GM19043 (cell line): ENCODE measurements around the gene C3orf52.

ENCODE experiments used
- ATAC-seq: cut with Tn5 transposase; IDR thresholded peaks from one replicate; pipeline ENCODE4 v1.9.1; 2021; ENCODE audit warnings: low read depth; ENCODE audit not compliant: unreplicated experiment

The C3orf52 gene

DNA sequence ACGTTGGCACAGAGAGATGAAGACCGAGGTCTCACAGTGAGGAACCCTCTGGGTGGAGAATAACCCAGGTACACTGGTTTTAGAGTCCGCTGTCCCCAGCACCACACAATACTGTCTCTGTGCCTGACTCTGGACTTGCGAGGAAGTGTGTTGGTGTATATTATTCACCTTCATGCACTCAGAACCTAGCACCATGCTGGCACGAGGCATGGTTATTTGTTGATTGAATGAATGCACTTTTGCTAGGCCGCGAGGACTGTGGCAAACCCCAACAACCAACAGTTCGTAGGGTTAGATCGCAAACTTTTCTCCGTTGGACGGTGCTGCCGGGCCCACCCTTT, 484 bp upstream of the C3orf52 start:
- no peak for ATAC-seq

DNA sequence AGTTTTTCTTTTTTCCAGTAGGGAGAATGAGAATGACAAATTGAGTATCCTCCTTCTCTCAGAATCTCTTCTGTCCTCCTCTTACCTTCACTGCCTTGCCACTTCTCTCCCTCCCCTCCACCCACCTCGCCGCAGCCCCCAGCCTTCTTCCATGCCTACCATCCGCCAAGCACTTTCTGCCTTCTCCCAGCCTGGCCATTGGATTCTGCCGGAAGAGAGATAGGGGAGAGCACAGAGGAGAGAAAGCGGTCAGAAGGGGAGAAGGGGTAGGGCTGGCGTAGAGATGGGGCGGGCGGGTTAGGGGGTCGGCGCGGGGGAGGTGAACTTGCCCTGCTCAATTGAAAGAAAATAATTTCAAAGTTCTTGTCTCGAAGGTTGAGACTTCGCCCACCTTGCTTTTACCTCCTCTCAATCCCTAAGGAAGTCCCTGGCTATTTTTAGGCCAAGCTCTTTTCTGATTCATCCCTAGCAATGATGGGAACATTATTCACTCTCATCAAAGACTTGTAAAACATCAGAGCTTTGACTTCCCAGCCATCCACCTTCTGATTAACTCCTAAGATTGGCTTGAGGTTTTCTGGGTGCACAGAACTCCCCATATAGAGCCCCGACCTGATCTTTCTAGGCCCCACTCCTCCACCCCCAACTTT, 811 bp downstream of the C3orf52 start:
- no peak for ATAC-seq

DNA sequence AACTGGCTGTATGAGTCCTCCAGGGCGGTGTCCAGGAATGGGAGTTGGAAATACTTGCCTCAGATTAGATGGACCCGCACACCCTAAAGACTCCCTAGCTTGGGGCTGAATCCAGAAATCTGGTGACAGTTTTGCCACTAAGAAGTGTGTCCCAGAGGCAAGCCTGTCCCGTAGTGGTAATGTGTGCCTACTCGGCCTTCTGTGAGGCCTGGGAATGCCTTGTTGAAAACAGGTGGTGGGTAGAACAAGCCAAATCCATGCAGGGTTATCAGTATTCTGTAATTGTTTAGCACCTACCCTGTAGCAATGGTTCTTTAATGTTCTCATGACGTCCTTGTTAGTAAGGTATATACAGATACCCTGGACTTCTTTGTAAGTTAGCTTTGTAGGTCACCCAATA, 1.6 kb downstream of the C3orf52 start:
- ATAC-seq: no peak

DNA sequence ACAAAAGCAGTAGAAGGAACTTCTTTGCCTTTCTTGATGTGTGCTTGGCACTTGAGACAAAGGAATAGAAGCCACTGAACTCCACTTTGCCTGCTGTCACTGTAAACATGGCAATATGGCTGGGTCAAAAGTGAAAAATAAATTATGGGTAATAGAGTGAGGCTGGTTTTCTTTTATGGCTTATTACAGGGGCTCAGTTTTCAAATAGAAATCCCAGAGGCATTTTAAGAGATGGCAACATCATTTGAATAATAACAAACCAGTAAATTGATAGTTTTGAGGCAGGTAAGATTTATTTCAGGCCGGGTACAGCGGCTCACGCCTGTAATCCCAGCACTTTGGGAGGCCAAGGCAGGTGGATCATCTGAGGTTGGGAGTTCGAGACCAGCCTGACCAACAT, 2.8 kb downstream of the C3orf52 start:
- ATAC-seq: no peak

DNA sequence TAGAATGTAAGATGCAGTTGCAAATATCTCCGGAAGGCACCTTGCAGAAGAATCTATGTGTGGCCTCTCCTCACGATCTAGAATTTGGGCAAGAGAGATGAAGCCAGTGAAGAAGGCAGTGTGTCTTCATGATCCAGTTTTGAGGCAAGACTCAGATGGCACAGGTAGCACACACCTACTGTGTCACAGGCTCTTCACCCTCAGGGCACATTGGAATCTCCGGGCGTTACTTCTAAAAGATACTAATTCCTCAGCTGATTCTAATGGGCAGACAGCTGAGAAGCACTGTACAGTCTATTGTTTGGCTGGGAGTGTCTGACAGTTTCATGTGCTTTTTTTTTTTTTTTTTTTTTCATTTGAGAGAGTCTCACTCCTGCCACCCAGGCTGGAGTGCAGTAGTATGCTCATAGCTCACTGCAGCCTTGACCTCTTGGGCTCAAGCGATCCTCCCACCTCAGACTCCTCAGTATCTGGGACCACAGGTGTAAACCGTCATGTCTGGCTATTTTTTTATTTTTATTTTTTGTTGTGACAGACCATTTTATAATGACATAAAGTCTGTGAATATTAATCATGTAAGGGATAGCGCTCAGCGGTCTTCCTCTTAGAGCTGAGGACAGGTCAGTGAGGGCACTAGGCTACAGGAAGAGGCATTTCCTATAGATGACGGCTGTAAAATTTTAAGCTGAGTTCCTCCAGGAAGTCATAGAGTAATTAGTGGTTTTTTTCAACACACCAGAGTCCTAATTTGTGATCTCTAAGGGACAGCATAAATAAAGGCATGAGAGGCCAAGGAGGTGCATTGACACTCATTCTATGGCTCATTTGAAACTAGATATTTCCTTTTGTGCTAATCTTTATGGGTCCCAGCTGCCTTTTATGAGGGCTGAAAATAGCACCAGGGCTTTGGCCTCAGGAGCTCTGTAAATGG, 4.0 kb downstream of the C3orf52 start:
- ATAC-seq: peak; percentile 33

DNA sequence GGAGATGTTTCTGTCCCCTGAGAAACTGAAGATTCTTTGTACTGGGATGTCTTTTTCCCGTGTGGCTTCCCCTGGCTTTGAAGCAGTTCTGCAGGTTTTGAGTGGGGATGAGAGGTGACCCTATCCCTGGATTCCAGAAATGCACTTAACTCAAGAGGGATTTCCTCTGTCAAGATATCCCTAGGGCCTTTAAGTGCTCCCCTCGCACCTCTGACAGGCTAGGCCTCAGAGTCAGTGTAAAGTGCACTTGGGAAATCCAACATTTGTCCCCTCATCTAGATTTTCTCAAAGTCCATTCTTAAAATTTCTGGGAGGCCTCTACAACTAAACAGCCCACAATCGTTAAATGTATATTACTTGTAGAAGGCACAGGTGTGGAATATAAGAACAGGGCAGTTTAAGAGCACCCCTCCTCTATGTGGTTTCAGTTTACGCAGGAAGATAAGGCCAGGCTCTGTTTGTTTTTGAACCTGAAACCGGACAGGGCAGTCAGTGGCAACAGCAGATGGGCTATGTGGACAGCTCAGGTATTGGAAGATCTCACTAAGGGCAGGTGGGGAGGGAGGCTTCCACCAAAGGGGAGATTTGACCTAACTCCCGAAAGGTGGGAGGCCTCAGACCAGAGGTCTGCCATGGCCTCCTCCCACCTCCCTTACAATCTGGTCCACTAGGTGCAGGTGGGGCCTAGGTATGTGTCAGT, 4.8 kb downstream of the C3orf52 start:
- no peak for ATAC-seq

DNA sequence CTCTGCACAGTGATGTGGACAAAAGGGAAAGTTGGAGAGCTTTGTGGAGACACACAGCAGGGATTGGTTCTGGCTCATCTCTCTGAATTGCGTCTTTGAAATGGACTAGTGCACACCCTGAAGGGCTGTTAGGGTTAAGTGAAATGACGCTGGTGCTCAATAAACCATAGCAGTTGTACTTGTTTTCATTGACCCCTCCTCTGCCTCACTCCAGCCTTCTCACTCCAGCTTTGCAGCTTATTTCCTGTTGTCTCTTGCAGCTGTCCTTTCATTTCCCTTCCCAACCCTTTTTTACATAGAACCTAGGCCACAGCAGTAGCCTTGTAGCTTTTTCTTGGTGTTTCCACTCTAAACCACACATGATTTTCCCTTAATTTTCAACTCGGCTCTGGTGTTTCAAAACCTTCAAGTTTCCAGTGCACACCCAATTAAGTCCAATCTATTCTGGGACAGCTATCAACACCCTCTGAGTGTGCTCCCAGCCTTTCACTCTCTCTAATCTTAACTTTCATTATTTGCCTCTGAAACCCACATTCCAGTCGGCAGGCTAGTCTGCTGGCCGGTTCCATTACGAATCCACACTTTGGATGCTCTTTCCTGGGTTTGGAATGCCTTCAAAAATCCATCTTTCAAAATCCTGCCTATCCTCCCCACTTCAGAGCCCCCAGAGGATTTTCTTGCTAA, 6.4 kb downstream of the C3orf52 start:
- peak; percentile 53 for ATAC-seq

DNA sequence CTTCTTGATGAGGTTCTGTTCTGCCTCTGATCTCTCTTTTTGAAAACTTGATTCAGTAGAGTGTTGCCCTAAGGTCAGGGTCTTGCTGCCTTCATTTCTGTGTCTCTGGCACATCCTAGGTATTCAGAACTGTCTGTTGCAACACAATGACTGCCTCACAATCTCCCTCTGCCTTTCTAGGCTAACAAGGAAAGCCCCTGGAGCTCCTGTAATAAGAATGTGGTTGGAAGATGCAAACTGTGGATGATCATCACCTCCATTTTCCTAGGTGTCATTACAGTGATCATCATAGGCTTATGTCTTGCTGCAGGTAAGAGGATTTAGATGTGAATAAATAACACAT, 7.0 kb downstream of the C3orf52 start:
- ATAC-seq: no peak

DNA sequence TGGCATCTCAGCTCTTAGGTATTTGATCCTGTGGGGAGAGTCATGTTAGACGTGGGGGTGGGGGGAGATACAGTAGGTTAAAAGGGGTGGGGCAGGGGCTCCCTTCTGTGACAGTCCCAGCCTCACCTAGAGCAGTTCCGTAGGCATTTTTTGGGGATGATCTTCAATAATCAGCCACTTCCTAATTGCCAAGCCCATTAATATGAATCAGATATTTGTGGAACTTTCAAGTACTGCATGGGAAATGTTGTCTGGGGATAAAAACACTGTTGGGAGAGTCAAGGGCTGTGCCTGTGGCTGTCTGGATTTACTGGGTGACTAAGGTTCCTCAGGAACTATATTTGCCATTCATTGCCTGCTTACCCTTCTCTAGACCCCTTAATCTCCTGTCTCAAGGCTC, 9.5 kb downstream of the C3orf52 start:
- no peak for ATAC-seq

DNA sequence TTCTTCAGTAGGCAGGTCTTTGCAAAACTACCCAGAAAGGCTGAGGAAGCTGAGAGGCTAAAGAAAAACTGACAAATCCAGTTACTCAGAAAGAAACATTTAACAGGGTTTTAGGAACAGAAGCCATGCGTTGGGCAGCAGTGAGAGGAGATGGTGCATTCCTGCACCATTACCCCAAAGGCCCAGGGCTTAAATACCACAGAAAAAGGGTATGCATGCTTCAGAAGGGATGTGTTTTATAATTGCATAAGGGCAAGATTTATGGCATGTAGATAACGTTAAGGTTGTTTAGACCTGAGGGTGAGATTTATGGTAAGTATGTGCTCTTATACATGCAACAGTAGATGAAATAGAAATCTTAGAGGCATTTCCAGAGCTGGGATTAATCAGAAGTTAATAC, 10.0 kb downstream of the C3orf52 start:
- ATAC-seq: no peak

DNA sequence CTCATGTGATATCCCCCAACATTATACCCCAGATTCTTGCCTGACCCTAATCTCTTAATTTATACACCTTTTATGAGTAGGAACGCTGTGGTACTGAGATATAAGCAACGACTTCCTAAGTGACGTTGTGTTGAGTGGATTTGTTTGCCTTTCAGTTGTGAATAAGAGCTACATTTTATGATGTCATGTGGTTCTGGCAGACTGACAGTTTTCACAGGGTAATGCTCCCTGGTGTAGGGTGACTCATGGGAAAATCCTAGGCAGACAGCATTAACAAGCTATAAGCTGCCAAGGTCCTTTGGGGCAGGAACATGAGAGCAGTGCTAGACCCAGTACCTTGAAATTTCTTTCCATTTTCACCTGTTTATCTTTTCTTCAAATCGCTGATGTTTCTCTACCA, 11.2 kb downstream of the C3orf52 start:
- no peak for ATAC-seq

DNA sequence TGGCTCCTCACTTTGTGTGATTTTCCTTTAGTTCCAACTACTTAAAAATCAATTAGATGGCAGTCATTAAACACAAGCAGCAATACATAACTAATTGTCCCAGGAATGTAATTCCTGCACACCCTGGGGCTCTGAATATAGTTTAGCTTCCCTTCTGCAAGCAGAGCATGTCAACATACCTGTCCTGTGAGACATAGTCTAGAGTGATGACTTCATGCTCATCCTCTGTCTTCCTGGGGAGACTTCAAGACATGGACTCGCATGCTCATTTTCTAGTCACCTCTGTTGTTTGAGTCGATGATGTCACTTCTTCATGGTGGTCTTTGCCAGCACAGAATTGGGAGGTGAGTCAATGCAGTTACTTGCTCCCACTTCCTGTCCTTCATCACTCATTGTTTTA, 15.7 kb downstream of the C3orf52 start:
- ATAC-seq: no peak

DNA sequence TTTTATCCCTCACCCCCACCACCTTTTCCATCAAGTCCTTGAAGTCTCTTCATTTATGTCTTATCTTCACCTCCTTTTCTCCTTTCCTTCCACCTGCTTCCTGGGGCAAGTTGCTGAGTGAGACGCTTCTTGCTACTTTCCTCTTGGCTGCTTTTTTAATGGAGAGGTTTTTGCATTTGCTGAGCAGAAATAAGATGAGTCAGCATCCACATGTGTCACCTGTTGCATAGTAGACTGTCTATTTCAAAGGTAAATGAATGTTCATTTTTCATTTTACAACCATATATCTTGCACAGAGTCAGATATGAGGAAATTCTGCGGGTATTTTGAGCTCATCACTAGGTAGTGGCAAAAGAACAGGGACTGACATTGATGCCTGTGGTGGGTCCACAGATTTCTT, 18.6 kb downstream of the C3orf52 start:
- ATAC-seq: no peak

DNA sequence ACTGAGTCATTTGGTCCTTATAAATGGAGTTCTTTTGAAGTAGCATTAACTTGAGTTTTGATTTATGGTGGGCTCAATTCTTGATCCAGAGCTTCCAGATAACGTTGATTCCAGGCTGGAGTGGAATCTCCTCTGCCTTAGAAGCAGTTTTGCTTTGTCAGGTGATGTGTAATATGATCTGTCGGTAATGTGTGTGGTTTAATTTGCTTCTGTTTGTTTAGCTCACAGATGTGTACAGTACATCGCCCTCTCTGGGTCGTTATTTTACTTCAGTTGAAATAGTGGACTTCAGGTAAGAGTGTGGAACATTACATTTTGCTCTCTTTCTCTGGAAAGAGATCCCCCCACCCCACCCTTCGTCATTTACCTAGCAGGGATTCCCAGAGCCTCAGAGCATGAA, 23.1 kb downstream of the C3orf52 start:
- ATAC-seq: no peak

DNA sequence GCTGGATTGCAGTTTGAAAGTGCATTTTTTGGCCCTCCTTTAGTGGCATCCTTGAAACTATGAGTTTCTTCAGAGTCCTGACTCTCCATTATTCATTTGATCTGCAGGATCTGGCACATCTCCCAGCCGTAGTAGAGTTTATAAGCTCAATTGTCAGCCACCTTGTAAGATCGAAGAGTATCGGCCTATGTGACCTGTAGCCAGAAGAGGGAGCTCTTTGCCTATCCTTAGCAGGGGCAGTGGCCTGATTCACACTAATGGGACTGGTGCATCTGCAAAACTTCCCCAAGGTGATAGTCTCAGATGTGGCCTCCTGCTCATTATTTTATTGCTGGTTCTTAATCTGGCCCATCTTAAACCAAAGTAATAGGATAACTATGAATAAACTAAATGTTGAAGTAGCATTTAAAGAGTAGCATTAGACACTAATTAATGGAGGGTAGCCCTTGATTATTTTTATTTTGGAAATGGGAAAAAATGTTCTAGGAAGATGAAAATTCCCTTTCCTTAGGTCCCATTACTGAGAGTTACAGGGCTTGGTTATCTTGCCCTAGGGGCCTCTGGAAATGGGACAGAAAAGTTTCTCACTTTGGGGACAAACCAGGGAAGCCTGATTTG, 25.7 kb downstream of the C3orf52 start:
- ATAC-seq: peak; percentile 45

DNA sequence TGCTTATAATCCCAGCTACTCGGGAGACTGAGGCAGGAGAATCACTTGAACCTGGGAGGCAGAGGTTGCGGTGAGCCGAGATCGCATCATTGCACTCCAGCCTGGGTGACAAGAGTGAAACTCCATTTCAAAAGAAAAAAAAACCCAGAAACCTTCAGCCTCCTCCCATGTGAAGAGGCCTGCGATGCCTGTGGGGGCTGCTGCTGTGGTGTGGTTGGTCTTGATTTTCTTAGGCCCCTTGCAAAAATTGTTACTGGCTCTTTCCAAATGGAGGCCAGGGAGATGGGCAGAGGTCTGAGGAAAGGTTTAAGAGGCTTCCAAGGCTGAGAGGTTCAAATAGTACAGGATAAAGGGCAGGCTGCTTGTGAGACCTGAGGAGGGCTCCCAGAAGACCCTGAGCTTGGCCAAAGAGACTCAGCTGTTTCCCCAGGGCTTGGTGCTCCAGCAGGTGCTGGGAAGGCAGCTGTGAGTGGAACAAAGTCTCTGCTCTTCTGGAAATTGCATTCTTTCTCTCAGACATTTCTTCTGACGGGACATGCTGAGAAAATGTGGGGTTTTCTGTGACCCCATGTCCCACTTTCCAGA, 28.5 kb downstream of the C3orf52 start:
- no peak for ATAC-seq

DNA sequence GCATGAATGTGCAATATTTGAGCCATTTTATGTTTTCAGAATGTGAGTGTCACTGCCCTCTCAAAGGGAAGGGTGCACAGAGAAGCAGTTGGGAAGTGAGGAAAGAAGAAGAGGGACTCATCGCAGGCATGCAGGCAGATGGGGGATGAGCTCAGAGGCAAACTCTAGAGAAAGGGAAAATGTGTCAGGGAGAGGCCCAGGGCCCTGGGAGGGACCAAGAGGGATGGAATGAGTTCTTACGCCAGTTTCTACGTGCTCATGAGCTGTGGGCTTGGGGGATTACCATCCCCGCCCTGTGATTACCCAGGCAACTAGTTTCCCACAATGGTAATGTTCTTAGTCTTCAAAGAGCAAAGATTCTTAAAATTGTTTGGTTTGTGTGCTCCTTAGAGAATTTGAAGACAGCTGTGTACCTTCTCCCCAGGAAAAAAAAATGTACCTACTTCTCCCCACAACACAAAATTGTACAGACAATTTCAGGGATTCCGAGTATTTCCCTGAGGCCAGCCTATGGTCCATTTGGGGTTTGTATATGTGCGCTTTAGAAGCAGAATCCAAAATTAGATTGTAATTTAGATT, 29.1 kb downstream of the C3orf52 start:
- ATAC-seq: peak; percentile 26

DNA sequence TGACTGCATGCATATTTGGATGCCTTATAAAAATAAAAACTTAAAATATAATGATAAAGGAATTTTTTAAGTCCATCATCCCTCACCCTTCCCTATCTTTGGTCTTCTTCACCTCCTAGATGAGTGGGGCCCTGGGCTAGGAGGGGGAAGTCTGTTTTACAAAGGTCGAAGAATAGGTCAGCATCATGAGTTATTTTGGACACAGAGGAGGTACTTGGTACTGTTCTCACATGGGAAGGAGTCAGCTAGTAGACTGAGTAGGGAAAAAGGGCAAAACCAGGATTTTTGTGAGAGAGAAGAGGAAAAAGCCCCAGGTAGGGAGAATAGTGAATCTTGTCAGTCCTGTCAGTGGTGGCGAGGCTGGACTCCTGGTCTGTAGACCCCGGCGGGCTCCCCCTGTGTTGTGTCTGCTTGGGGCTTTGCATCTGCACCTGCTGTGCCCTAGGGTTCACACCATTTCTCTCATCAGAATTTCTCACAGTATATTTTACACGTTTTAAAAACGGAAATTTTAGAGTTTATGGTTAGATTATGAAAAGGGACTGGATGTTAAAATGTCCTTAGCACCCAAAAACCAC, 29.7 kb downstream of the C3orf52 start:
- ATAC-seq: no peak

DNA sequence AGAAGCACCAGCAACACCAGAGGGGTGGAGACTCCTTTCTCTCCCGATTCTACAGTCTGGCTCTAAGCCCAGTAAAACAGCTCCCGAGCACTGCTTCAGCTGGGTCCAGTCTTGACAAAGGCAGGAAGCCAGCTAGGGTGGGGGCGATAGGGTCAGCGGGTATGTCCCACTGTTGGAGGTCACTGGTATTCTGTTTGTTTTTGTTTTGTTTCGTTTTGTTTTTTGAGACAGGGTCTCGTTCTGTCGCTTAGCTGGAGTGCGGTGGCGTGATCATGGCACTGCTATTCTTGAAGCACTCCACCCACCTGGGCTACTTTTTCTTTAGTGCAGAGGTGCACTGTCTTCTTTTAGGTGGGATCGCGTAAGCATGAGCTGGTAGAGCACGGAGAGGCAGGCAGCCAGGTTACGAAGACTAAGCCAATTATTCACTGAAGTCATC, 30.6 kb downstream of the C3orf52 start:
- ATAC-seq: no peak

DNA sequence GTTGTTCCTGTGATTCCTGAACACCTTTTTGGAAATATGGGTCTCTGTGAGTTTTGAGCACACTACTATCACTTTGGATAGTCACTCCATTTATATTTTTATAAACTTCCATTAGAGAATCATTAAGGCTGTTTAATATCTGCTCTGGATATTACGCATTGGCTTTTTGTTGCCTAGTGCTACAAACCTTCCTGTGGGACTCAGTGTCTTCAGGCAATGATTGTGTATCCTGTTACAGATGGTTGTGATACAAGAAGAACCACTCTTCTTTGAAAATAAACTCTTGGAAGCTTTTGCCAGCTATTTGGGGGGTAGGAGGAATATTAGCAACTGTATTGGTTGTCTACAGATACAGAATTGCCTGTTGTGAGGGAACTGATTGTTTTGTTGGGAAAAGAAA, 31.2 kb downstream of the C3orf52 start:
- no peak for ATAC-seq
